B cell (primary cell): ENCODE data around the gene SLC30A1. TPM values are rescaled to one million over a fixed set of nuclear protein-coding genes. Genes with fewer than 3 reads are reported as not detected.

Experiments used
- ATAC-seq: fragments of 200-7000 bp; cut with Tn5 transposase; one replicate; pipeline ENCODE4 v1.10.0; 2021; ENCODE audit warnings: low read depth, mild to moderate bottlenecking, moderate number of reproducible peaks, moderate library complexity
- CTCF ChIA-PET: fragments of 350-600 bp; sonication (Branson Sonifier 250); formaldehyde crosslinking; loops from one replicate; lab custom pipeline; 2021; ENCODE audit warnings: antibody characterized with exemption, inconsistent platforms; lab: Charles Lee
- POLR2A ChIA-PET: fragments of 350-600 bp; sonication (Branson Sonifier 250); formaldehyde crosslinking; loops from one replicate; lab custom pipeline; 2021; ENCODE audit warnings: antibody characterized with exemption; lab: Charles Lee
- DNase-seq: peaks from one replicate; pipeline ENCODE4 v3.0.0; 2013
- H2AFZ ChIP-seq: 2 replicates; pipeline ENCODE4 v1.6.1; 2012; ENCODE audit warnings: mild to moderate bottlenecking, low read depth, low read length; ENCODE audit not compliant: insufficient read depth, poor library complexity, severe bottlenecking
- H3K27ac ChIP-seq, 2 donors: 1 replicate in 1 of 2; 2 replicates in 1 of 2; pipeline ENCODE4 v1.5.1; 2012 to 2013; ENCODE audit warnings: low read length in 2 of 2, mild to moderate bottlenecking in 2 of 2, moderate library complexity in 1 of 2
- H3K27me3 ChIP-seq, 4 experiments: fragments of 200-600 bp in 1 of 4; sonication (generic) in 1 of 4; replicated peaks in 1 of 4; 1 replicate in 2 of 4; 2 replicates in 2 of 4; pipeline versions ENCODE4 v1.6.1 to v1.7.0; 2013 to 2016; ENCODE audit warnings: low read length in 3 of 4, mild to moderate bottlenecking in 2 of 4, mixed read lengths in 1 of 4, moderate library complexity in 1 of 4; ENCODE audit not compliant: insufficient read depth in 4 of 4, control insufficient read depth in 3 of 4; ENCODE audit errors: control extremely low read depth in 1 of 4
- H3K36me3 ChIP-seq, 2 experiments: replicated peaks in 1 of 2; 1 replicate in 1 of 2; 2 replicates in 1 of 2; pipeline versions ENCODE4 v1.6.1 to v1.7.1; 2013; ENCODE audit warnings: low read length in 1 of 2; ENCODE audit not compliant: insufficient read depth in 2 of 2, control insufficient read depth in 1 of 2; ENCODE audit errors: control extremely low read depth in 1 of 2, extremely low read depth in 1 of 2
- H3K4me1 ChIP-seq, 2 donors: fragments of 200-600 bp in 1 of 2; sonication (generic) in 1 of 2; 1 replicate in 1 of 2; 2 replicates in 1 of 2; pipeline versions ENCODE4 v1.5.1 to v1.6.1; 2013 to 2017; ENCODE audit warnings: low read length in 2 of 2; ENCODE audit not compliant: control insufficient read depth in 2 of 2, insufficient read depth in 2 of 2
- H3K4me2 ChIP-seq: replicated peaks from 2 replicates; pipeline ENCODE3; 2012; ENCODE audit warnings: mild to moderate bottlenecking, low read depth, low read length; ENCODE audit not compliant: poor library complexity, severe bottlenecking
- H3K4me3 ChIP-seq, 5 experiments: fragments of 200-600 bp in 1 of 5; sonication (generic) in 1 of 5; 1 replicate in 3 of 5; 2 replicates in 2 of 5; pipeline versions ENCODE4 v1.5.1 to v1.7.0; 2011 to 2016; ENCODE audit warnings: low read length in 4 of 5, mild to moderate bottlenecking in 4 of 5, low read depth in 2 of 5, control low read depth in 1 of 5, moderate library complexity in 1 of 5; ENCODE audit not compliant: insufficient read depth in 1 of 5; ENCODE audit errors: control extremely low read depth in 1 of 5, extremely low read depth in 1 of 5
- H3K79me2 ChIP-seq: fragments of 200-600 bp; sonication (generic); one replicate; pipeline ENCODE4 v1.6.0; 2016; ENCODE audit warnings: low read length; ENCODE audit not compliant: control insufficient read depth, insufficient read depth
- H3K9ac ChIP-seq: fragments of 200-600 bp; sonication (generic); 2 replicates; pipeline ENCODE4 v1.6.1; 2017; ENCODE audit warnings: mild to moderate bottlenecking, low read length, moderate library complexity
- H3K9me3 ChIP-seq, 3 donors: one replicate each; pipeline versions ENCODE4 v1.6.1 to v1.7.1; 2013; ENCODE audit warnings: low read length in 2 of 3; ENCODE audit not compliant: control insufficient read depth in 2 of 3, insufficient read depth in 1 of 3; ENCODE audit errors: control extremely low read depth in 1 of 3
- H4K20me1 ChIP-seq: 2 replicates; pipeline ENCODE4 v1.6.0; 2012; ENCODE audit warnings: mild to moderate bottlenecking, low read length; ENCODE audit not compliant: insufficient read depth, control insufficient read depth, poor library complexity, severe bottlenecking
- H3K27ac Mint-ChIP-seq: one replicate; pipeline ENCODE4 v1.8.0; 2021; ENCODE audit warnings: mixed read lengths
- H3K27me3 Mint-ChIP-seq: one replicate; pipeline ENCODE4 v1.8.0; 2021; ENCODE audit warnings: mixed read lengths
- H3K4me1 Mint-ChIP-seq: one replicate; pipeline ENCODE4 v1.8.0; 2021; ENCODE audit warnings: mixed read lengths
- H3K4me3 Mint-ChIP-seq: one replicate; pipeline ENCODE4 v1.8.0; 2021; ENCODE audit warnings: mixed read lengths
- H3K9me3 Mint-ChIP-seq: one replicate; pipeline ENCODE4 v1.8.0; 2022; ENCODE audit warnings: mixed read lengths; ENCODE audit not compliant: insufficient read depth
- CTCF ChIP-seq: fragments of 200-600 bp; IDR thresholded peaks from one replicate; pipeline ENCODE4 v1.8.0; 2022; ENCODE audit warnings: antibody characterized with exemption, mild to moderate bottlenecking
- EZH2 ChIP-seq: IDR thresholded peaks from 2 replicates; pipeline ENCODE4 v1.6.1; 2012; ENCODE audit warnings: borderline replicate concordance, low read depth, mild to moderate bottlenecking, moderate library complexity, low read length; ENCODE audit not compliant: insufficient read depth, poor library complexity, severe bottlenecking
- WGBS: methylation state at CpG from one replicate; pipeline ENCODE4 v1.1.5; 2013; ENCODE audit warnings: missing lambda C conversion rate; ENCODE audit not compliant: insufficient coverage; 5-methylcytosine and 5-hydroxymethylcytosine counted together
- intact Hi-C: fragments of 100-400 bp; cut with micrococcal nuclease; formaldehyde crosslinking; loops from one replicate; pipeline ENCODE4 v1.10.0; 2022
- polyA plus RNA-seq: library from polyadenylated mRNA; depleted of rRNA; stranded (reverse); fragments of >200 nt; gene quantifications from 2 replicates; pipeline ENCODE4 v1.2.3, GENCODE V29; 2012
- total RNA-seq, 2 donors: library from RNA; stranded (reverse); fragments of 120-200 nt in 1 of 2; gene quantifications; 1 replicate in 1 of 2; 2 replicates in 1 of 2; pipeline versions ENCODE4 v1.2.3 to v1.2.4, GENCODE V29; 2013 to 2022

SLC30A1 gene
- total and polyA plus RNA-seq, 2 donors (not counting 1 experiment from before 2014, with no cell fraction given): 1.7 to 12.2 TPM

DNA sequence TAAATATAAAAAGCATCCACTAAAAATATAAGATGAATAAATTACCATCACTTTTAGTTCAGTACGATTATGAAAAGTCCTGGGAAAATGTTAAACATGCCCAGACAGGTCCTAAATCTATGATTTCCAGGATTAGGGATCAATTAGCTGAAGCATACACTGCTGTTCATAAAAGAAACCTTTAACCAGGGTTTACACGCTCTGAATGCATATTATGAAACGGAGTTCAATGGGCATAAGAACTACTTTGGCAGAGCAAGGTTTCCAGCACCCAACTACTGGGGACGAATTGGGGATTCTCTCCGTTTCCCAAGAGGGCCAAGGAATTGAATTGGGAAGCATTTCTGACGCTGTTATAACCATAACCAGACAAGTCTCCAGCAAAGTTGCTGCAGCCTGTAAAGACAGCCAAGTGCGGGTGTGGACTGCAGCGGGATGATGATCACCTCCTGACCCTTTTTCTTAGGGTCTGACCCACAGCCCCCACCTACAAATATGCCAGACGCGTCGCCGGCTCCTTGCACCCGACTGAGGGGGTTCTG is 1.6 kb downstream of the SLC30A1 start:
- peak overlapping the region in 1 of 2 donors; percentile 64 for H3K27ac ChIP-seq

More for the DNA sequence above, 1.6 kb downstream of the SLC30A1 start:
- H3K9me3 ChIP-seq: no peaks in the 10 kb centered on the region
- intact Hi-C loops: loop anchor here (1.0 to 10.0 kb wide), 6 partner anchors 48 to 1235 kb away; partner anchors contain the start of gene TRAF5
- no peak for DNase-seq
- Mint-ChIP-seq H3K4me1 (peaks cover 37% of the 10 kb centered on the region), H3K9me3 (no peaks in the 10 kb centered on the region), H3K27ac (peak overlapping the region; percentile 83), H3K27me3 (no peaks in the 10 kb centered on the region), H3K4me3 (peak overlapping the region; percentile 99)
- peaks cover 31% of the 10 kb centered on the region for H3K79me2 ChIP-seq
- peak overlapping the region; percentile 89 for H2AFZ ChIP-seq
- H3K9ac ChIP-seq: peak overlapping the region; percentile 85
- H3K4me1 ChIP-seq: peaks cover 22 to 25% of the 10 kb centered on the region in 2 donors
- WGBS: 2% methylated on average over 12 of the region's 13 CpGs
- ChIA-PET POLR2A (no interaction called here), CTCF (interaction anchor here (1.1 to 1.2 kb wide), 2 partner anchors 57 to 78 kb away, joined by 3 to 4 read pairs; no protein-coding TSS in a partner anchor)
- peak overlapping the region; percentile 66 to 92 (median 77) for H3K4me3 ChIP-seq
- H3K27me3 ChIP-seq: no peaks in the 10 kb centered on the region
- peak overlapping the region; percentile 99 for H3K4me2 ChIP-seq
- H4K20me1 ChIP-seq: no peaks in the 10 kb centered on the region
- ATAC-seq: no peak
- no peak for TF ChIP-seq EZH2
- TF ChIP-seq CTCF: no peak
- peaks cover 3 to 17% of the 10 kb centered on the region in 2 experiments for H3K36me3 ChIP-seq
